HG02763 (cell line): ENCODE data around the gene SIT1.
"Not testable (repeated sequence)": the region's sequence is repeated elsewhere in the genome, so short reads cannot be mapped to it uniquely, and the experiment has no call there.

ENCODE experiments used
- ATAC-seq: cut with Tn5 transposase; IDR thresholded peaks from one replicate; pipeline ENCODE4 v1.9.1; 2021; ENCODE audit warnings: mild to moderate bottlenecking, moderate library complexity; ENCODE audit not compliant: unreplicated experiment

Gene SIT1

DNA sequence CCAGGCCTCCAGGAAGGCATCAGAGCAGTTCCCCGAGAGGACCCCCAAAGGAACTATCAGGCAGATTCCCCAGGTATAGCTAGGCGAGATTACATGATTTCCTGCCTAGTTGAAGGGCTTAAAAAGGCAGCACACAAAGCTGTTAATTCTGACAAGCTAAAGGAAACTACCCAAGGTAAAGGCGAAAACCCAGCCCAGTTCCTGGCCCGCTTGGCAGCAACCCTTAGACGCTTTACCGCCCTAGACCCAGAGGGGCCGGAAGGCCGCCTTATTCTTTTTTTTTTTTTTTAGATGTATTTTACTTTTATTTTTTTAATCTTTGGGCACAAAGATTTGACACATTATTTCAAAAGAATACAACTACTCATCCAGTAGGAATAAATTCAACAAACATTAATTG is 12.0 kb downstream of the SIT1 start:
- ATAC-seq: not testable (repeated sequence)

DNA sequence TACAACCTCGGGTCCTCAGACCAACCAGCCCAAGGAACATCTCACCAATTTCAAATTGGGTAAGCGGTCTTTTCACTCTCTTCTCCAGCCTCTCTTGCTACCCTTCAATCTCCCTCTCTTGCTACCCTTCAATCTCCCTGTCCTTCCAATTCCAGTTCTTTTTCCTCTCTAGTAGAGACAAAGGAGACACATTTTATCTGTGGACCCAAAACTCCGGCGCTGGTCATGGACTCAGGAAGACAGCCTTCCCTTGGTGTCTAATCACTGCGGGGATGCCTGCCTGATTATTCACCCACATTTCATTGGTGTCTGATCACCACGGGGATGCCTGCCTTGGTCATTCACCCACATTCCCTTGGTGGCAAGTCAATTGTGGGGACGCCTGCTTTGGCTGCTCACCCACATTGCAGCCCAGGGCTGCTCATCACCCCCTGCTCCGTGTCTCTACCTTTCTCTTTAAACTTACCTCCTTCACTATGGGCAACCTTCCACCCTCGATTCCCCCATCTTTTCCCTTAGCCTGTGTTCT is 13.2 kb downstream of the SIT1 start:
- ATAC-seq: not testable (repeated sequence)

DNA sequence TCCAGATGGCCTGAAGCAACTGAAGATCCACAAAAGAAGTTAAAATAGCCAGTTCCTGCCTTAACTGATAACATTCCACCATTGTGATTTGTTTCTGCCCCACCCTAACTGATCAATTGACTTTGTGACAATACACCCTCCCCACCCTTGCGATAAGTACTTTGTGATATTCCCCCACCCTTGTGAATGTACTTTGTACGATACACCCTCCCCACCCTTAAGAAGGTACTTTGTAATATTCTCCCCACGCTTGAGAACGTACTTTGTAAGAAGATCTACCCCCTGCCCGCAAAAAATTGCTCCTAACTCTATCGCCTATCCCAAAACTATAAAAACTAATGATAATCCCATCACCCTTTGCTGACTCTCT is 13.9 kb downstream of the SIT1 start:
- not testable (repeated sequence) for ATAC-seq

DNA sequence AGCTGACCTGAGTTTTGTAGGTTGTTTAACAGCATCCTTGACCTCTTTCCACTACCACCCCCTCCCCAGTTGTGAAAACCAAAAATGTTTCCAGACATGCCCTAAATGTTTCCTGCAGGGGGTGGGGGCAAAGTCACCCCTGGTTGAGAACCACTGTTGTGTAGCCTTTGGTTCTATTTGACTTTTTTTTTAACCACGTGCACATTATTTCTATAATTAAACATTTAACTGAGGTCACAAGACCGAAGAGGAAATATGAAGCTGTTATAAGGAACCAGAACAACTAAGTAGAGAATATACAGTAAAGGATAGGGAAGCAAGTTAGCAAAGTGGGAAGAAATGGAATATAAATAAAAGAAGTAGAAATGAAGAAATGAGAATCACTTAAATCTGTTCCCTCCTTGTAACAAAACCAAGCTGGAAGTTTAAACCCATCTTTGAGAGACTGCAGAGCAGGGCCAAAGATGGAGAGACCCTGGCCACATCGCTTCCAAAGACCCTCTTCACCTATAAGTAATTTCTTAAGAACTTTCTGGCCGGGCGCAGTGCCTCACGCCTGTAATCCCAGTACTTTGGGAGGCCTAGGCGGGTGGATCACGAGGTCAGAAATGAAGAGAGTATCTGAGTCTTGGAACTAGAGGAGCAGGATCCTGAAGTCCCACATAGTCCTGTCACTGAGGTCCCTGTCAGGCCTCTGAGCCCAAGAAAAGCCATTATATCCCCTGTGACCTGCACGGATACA is 14.4 kb downstream of the SIT1 start:
- ATAC-seq: no peak

DNA sequence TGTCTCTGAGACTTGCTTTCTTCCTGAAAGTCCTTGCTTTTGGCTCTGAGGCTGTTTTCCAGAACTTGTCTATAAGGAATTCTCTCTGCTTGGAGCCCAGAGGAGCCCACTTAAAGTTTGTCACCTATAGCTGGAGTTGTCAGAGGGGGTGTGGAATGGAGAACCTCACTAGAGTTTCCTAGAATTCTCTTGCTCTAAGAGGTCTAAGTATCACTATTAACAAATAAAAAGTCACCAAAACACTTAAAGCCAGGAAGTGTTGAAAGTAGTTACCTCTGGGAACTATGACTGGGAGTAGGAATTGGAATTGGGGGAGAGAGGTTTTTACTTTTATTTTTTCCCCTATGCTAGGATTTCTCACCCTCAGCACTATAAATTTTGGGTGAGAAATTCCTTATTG is 15.0 kb downstream of the SIT1 start:
- no peak for ATAC-seq

- ATAC-seq: no peak
Observed at GRCh38 chr9:35629597-35629996, 21.1 kb downstream of the SIT1 start.

DNA sequence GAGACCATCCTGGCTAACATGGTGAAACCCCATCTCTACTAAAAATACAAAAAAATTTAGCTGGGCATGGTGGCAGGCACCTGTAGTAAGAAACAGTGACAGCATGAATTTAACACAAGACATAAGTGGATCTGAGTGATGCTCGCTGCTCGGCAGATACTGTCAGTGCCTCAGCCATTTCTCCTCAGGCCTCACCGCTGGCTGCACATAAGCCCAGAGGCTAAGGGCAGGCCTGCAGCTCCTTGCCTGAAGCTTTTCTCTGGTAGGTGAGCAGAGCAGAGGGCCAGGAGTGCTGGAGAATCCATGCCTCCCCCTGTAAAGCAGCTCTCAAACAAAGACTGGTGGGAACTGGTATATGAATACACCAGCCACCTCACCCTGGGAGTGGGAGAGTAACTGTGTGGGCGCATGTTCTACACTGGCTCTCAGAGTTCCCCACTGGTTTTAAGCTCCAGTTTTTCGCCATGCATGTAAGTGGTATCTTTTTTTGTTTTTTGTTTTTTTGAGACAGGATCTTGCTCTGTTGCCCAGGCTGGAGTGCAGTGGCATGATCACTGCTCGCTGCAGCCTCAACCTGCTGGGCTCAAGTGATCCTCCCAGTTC is 22.2 kb downstream of the SIT1 start:
- no peak for ATAC-seq

DNA sequence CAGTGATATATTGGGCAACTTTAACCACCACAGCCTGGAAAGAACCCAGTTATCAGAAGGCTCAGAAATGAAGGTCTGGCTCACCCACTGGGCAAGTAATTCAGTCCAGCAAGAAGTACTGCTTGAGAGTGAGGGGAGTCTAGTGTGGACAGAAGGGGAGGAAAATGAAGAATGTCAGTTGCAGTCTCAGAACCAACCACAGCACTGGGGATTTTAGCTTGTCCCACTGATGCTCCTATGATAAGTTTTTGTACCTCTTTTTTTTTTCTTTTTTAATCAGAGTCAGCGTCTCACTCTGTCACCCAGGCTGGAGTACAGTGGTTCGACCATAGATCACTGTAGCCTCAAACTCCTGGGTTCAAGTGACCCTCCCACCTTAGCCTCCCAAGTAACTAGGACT is 23.2 kb downstream of the SIT1 start:
- no peak for ATAC-seq

- ATAC-seq: peak; percentile 66
Observed at GRCh38 chr9:35619800-35620158, 31.0 kb downstream of the SIT1 start.

DNA sequence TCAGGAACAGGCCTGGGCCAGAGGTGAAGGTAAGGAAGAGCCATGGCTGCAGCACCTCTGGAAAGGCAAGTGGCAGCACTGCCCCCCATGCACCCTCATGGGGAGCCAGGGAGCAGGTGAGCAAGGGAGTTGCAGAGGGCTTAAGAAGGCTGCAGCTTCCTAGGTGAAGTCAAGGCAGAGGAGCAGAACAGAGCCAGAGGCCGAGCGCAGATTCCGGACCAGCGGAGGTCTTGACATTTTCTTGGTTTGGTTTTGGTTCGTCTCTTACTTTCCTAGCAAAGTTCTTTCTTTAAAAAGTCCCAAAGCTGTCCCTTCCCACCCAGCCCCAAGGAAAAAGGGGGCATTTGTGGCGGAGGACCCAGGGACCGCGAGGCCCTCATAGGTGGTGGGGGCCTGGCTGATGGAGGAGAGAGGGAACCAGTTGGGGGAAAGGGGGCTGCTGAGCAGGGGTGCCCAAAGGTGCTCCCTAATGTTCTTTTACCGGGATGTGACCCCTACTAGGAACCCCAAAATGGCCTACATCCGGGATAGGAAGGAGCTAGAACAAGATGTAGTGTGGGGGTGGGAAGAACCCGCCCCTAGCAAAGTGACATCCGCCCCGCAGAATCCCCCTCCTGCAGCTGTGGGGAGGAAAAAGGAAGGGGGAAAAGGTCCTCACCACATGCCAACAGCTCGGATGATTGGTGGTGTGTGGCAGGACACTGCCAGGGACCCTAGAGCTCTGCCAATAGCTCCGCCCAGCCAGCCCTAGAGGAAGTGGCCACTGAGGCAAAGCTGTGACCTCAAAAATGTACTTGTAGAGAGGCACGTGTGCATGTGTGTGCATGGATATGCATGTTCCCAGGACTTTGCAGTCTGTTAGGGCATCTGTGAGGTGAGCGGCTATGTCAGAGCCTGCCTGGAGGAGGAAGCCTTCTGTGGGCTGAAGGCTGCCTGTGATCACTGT is 31.6 kb downstream of the SIT1 start:
- ATAC-seq: peak; percentile 35

DNA sequence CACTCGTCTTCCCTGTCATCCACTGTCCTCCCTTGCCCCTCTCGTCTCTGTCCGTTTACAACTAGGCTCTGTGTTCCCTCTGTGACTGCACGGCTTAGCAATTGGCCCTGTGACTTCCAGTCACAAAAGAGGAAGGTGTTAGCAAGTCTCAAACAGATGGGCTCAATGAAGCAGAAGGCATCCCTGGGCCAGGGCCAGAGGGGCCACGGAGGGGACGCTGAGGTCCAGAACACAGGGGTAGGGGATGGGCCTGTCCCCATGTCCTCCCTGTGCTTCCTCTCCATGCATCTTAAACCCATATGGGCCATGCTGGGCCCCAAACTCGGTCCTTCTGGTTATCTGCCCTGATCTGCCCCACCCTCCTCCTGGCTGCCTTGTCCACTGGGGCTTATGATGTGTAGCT is 32.4 kb downstream of the SIT1 start, which contains the start of gene CD72:
Gene CD72, minus strand, starts transcription at position 89 of the 403 bp plus-strand sequence. CDS start 110 bp downstream, outside the sequence.
- no peak for ATAC-seq

GRCh38 chr9:35617548-35617947 is 33.2 kb downstream of the SIT1 start:
- ATAC-seq: no peak

GRCh38 chr9:35616681-35617459 is 33.9 kb downstream of the SIT1 start:
- no peak for ATAC-seq

- no peak for ATAC-seq
Observed at GRCh38 chr9:35615981-35616680, 34.6 kb downstream of the SIT1 start.

GRCh38 chr9:35612843-35613242 is 37.9 kb downstream of the SIT1 start:
- ATAC-seq: no peak

DNA sequence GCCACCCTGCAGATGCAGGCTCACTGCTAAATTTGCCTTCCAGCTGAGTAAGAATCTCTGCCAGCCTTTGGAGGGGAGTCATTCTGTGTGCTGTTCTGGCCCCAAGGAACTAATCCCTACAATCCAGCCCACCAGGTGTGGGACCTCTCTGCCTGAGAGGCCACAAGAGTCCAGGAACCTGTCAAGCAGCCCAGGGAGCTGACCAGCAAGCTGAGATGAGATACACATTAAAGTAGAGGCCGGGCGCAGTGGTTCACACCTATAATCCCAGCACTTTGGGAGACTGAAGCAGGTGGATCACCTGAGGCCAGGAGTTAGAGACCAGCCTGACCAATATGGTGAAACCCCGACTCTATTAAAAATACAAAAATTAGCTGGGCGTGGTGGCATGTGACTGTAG is 38.7 kb downstream of the SIT1 start:
- not testable (repeated sequence) for ATAC-seq

- ATAC-seq: no peak
Observed at GRCh38 chr9:35611230-35611797, 39.4 kb downstream of the SIT1 start.

DNA sequence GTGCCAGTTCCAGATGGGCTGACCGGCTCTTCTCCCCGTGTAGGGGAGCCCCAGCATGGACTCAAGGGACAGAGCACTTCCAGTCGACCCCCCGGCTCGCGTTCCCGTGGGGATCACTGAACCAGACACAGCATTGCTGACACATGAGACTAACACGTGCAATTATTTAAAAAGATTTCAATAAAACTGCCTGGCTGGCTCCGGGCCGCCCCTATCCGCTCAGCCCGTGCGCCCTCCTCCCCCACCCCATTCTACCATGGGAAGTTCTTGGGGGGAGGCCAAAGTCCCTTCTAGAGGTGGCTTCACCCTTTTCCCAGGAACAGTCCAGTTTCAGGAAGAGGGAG is 40.9 kb downstream of the SIT1 start:
- no peak for ATAC-seq

- ATAC-seq: no peak
Observed at GRCh38 chr9:35609001-35609819, 41.5 kb downstream of the SIT1 start.
